Neural cell (in vitro differentiated cells): ENCODE results near the gene KRT39. TPM values are rescaled to one million over a fixed set of nuclear protein-coding genes. Genes with fewer than 3 reads are reported as not detected.
"Not testable (repeated sequence)": the region's sequence is repeated elsewhere in the genome, so short reads cannot be mapped to it uniquely, and the experiment has no call there.

Source experiments
- H2AFZ ChIP-seq: fragments of 200-600, 300-800 bp; sonication (generic), shearing (Covaris generic); 2 replicates; pipeline ENCODE4 v1.6.0; 2014; ENCODE audit warnings: low read depth, mild to moderate bottlenecking, antibody characterized with exemption, low read length, moderate library complexity
- H3F3A ChIP-seq: fragments of 200-600 bp; shearing (Covaris generic); 2 replicates; pipeline ENCODE4 v1.6.1; 2016; ENCODE audit warnings: mild to moderate bottlenecking, moderate library complexity, mixed read lengths, antibody characterized with exemption, low read length; ENCODE audit not compliant: insufficient read depth, poor library complexity, severe bottlenecking
- H3K27ac ChIP-seq: fragments of 200-600, 300-800 bp; sonication (generic), shearing (Covaris generic); 2 replicates; pipeline ENCODE4 v1.5.1; 2014; ENCODE audit warnings: mild to moderate bottlenecking, low read length, moderate library complexity
- H3K27me3 ChIP-seq: fragments of 300-800, 200-600 bp; sonication (generic), shearing (Covaris generic); 2 replicates; pipeline ENCODE4 v1.6.0; 2014; ENCODE audit warnings: mild to moderate bottlenecking, low read depth, low read length, moderate library complexity; ENCODE audit not compliant: insufficient read depth
- H3K36me3 ChIP-seq: fragments of 300-800, 200-600 bp; sonication (generic), shearing (Covaris generic); 2 replicates; pipeline ENCODE4 v1.5.1; 2014; ENCODE audit warnings: mild to moderate bottlenecking, antibody characterized with exemption, low read length, moderate library complexity; ENCODE audit not compliant: insufficient read depth
- H3K4me2 ChIP-seq: fragments of 300-800, 200-600 bp; sonication (generic), shearing (Covaris generic); 2 replicates; pipeline ENCODE4 v1.6.0; 2014; ENCODE audit warnings: mild to moderate bottlenecking, low read length
- H3K4me3 ChIP-seq: fragments of 300-800, 200-600 bp; sonication (generic), shearing (Covaris generic); 2 replicates; pipeline ENCODE4 v1.5.1; 2014; ENCODE audit warnings: mild to moderate bottlenecking, low read length, moderate library complexity
- H3K79me2 ChIP-seq: fragments of 200-600 bp; shearing (Covaris generic); replicated peaks from 2 replicates; pipeline ENCODE4 v1.6.0; 2014; ENCODE audit warnings: mild to moderate bottlenecking, low read length, moderate library complexity; ENCODE audit not compliant: insufficient read depth
- H3K9ac ChIP-seq: fragments of 300-800, 200-600 bp; sonication (generic), shearing (Covaris generic); 2 replicates; pipeline ENCODE4 v1.6.1; 2016; ENCODE audit warnings: mild to moderate bottlenecking, low read length, mixed read lengths
- H3K9me2 ChIP-seq: fragments of 200-600 bp; shearing (Covaris generic); 2 replicates; pipeline ENCODE4 v1.6.1; 2016; ENCODE audit warnings: mild to moderate bottlenecking, low read length, mixed read lengths; ENCODE audit not compliant: insufficient read depth
- H3K9me3 ChIP-seq: fragments of 200-600, 300-800 bp; sonication (generic), shearing (Covaris generic); 2 replicates; pipeline ENCODE4 v1.6.1; 2016; ENCODE audit warnings: mild to moderate bottlenecking, mixed run types, low read length, moderate library complexity, mixed read lengths
- H4K20me1 ChIP-seq: fragments of 200-600 bp; shearing (Covaris generic); 2 replicates; pipeline ENCODE4 v1.6.1; 2016; ENCODE audit warnings: mild to moderate bottlenecking, mixed run types; ENCODE audit not compliant: insufficient read depth
- EP300 ChIP-seq: fragments of 450-650 bp; conservative IDR thresholded peaks from 2 replicates; pipeline ENCODE4 v1.6.1; 2014; ENCODE audit warnings: antibody characterized with exemption, mild to moderate bottlenecking, moderate library complexity; ENCODE audit not compliant: poor library complexity, severe bottlenecking
- MXI1 ChIP-seq: fragments of 450-650 bp; conservative IDR thresholded peaks from 2 replicates; pipeline ENCODE4 v1.6.1; 2014; ENCODE audit warnings: antibody characterized with exemption, mild to moderate bottlenecking; ENCODE audit not compliant: poor library complexity, severe bottlenecking
- POLR2AphosphoS5 ChIP-seq: IDR thresholded peaks from 2 replicates; pipeline ENCODE4 v1.6.1; 2012
- RAD21 ChIP-seq: fragments of 450-650 bp; conservative IDR thresholded peaks from 2 replicates; pipeline ENCODE4 v1.6.1; 2014; ENCODE audit warnings: antibody characterized with exemption, mild to moderate bottlenecking, moderate library complexity
- REST ChIP-seq: IDR thresholded peaks from 2 replicates; pipeline ENCODE4 v1.6.1; 2012; ENCODE audit warnings: borderline replicate concordance
- SMC3 ChIP-seq: fragments of 450-650 bp; conservative IDR thresholded peaks from 2 replicates; pipeline ENCODE4 v1.6.1; 2014; ENCODE audit warnings: antibody characterized with exemption, mild to moderate bottlenecking, moderate library complexity; ENCODE audit not compliant: poor library complexity
- TAF1 ChIP-seq: IDR thresholded peaks from 2 replicates; pipeline ENCODE4 v1.6.1; 2012; ENCODE audit warnings: low read depth
- polyA plus RNA-seq: library from polyadenylated mRNA; depleted of rRNA; stranded (reverse); fragments of >200 nt; gene quantifications from 2 replicates; pipeline ENCODE4 v1.2.3, GENCODE V29; 2014

Gene KRT39
- polyA plus RNA-seq, 1 donor from 2014 or later, result not detected

- H3F3A ChIP-seq, result no peaks in the 10 kb centered on the region
- no peaks in the 10 kb centered on the region for H3K36me3 ChIP-seq
- no peak overlapping the region for H3K4me2 ChIP-seq
- H3K79me2 ChIP-seq, result no peaks in the 10 kb centered on the region
- H3K9ac ChIP-seq, result no peak overlapping the region
- no peak overlapping the region for H2AFZ ChIP-seq
- no peaks in the 10 kb centered on the region for H3K9me2 ChIP-seq
- TF ChIP-seq REST (no peak), MXI1 (no peak), RAD21 (no peak), EP300 (no peak), SMC3 (no peak)
- no peaks in the 10 kb centered on the region for H3K27me3 ChIP-seq
- H3K4me3 ChIP-seq, result no peak overlapping the region
- H3K27ac ChIP-seq, result no peak overlapping the region
- no peaks in the 10 kb centered on the region for H3K9me3 ChIP-seq
- no peaks in the 10 kb centered on the region for H4K20me1 ChIP-seq
Observed at GRCh38 chr17:40926341-40926740, 40.4 kb downstream of the KRT39 start.

- Histone ChIP-seq H3K9me2 (no peaks in the 10 kb centered on the region), H3K36me3 (no peaks in the 10 kb centered on the region), H3K9ac (no peak overlapping the region), H3K79me2 (no peaks in the 10 kb centered on the region), H4K20me1 (no peaks in the 10 kb centered on the region), H3K27ac (no peak overlapping the region), H3K4me2 (no peak overlapping the region), H3K4me3 (no peak overlapping the region), H3K9me3 (no peaks in the 10 kb centered on the region), H3K27me3 (no peaks in the 10 kb centered on the region), H2AFZ (no peak overlapping the region), H3F3A (no peaks in the 10 kb centered on the region)
- TF ChIP-seq RAD21, result no peak
Observed at GRCh38 chr17:40922239-40922638, 44.5 kb downstream of the KRT39 start.

- Histone ChIP-seq H3K9me3 (no peaks in the 10 kb centered on the region), H3K27ac (no peak overlapping the region), H3F3A (no peaks in the 10 kb centered on the region), H3K9me2 (no peaks in the 10 kb centered on the region), H3K79me2 (no peaks in the 10 kb centered on the region), H4K20me1 (no peaks in the 10 kb centered on the region), H2AFZ (no peak overlapping the region), H3K36me3 (no peaks in the 10 kb centered on the region), H3K4me2 (no peak overlapping the region), H3K4me3 (no peak overlapping the region), H3K9ac (no peak overlapping the region), H3K27me3 (no peaks in the 10 kb centered on the region)
- no peak for TF ChIP-seq REST
- no peak for TF ChIP-seq TAF1
- no peak for TF ChIP-seq POLR2AphosphoS5
- no peak for TF ChIP-seq SMC3
- TF ChIP-seq EP300, result no peak
Observed at GRCh38 chr17:40921026-40921425, 45.7 kb downstream of the KRT39 start.

GRCh38 chr17:40917116-40917515, 49.6 kb downstream of the KRT39 start:
- H3K4me3 ChIP-seq, H3K27me3 ChIP-seq, H3K27ac ChIP-seq, H3K79me2 ChIP-seq, H3K36me3 ChIP-seq, H3F3A ChIP-seq, H3K9me3 ChIP-seq, H2AFZ ChIP-seq, H3K4me2 ChIP-seq, H3K9ac ChIP-seq, H3K9me2 ChIP-seq, H4K20me1 ChIP-seq: not testable (repeated sequence)
